Right atrium auricular region (tissue), 2 donors: Measurements from ENCODE around the gene NTNG1. TPM values are rescaled to one million over a fixed set of nuclear protein-coding genes. Genes with fewer than 3 reads are reported as not detected.

ENCODE experiments used
- DNase-seq: peaks from one replicate; pipeline ENCODE4 v3.0.0-alpha.2; 2019; ENCODE audit warnings: low spot score
- H3K27ac ChIP-seq, 2 donors: fragments of 200-600 bp; sonication (generic); 1 replicate in 1 of 2; 2 replicates in 1 of 2; pipeline ENCODE4 v1.5.1; 2016 to 2019
- H3K27me3 ChIP-seq, 2 donors: fragments of 200-600 bp; sonication (generic); one replicate each; pipeline versions ENCODE4 v1.5.1 to v1.6.0; 2017 to 2019
- H3K36me3 ChIP-seq: fragments of 200-600 bp; sonication (generic); one replicate; pipeline ENCODE4 v1.5.1; 2016
- H3K4me1 ChIP-seq, 2 donors: fragments of 200-600 bp; sonication (generic); one replicate each; pipeline versions ENCODE4 v1.5.1 to v1.6.0; 2017 to 2019
- H3K4me3 ChIP-seq, 2 donors: fragments of 200-600 bp; sonication (generic); 1 replicate in 1 of 2; 2 replicates in 1 of 2; pipeline ENCODE4 v1.5.1; 2017 to 2019; ENCODE audit warnings: mild to moderate bottlenecking in 1 of 2, moderate library complexity in 1 of 2
- H3K9me3 ChIP-seq, 2 donors: fragments of 200-600 bp; sonication (generic); one replicate each; pipeline ENCODE4 v1.5.1; 2019
- total RNA-seq, 2 donors: library from RNA; depleted of rRNA; stranded (reverse); fragments of >200 nt; gene quantifications; one replicate each; pipeline ENCODE4 v1.1.0, GENCODE V29; 2016
- TF ChIP-seq, protein P1 (sequence below), 2 donors: fragments of 200-600 bp; sonication (generic); IDR thresholded peaks; one replicate each; pipeline ENCODE4 v1.5.1; 2019; ENCODE audit warnings: antibody characterized with exemption in 2 of 2

NTNG1 gene
- total RNA-seq, 2 donors from 2014 or later, result 1.8 to 2.6 TPM

GRCh38 chr1:107432108-107432507 lies 291.3 kb downstream of the NTNG1 start:
- Histone ChIP-seq H3K36me3 (no peaks in the 10 kb centered on the region), H3K27ac (no peak overlapping the region), H3K4me3 (no peak overlapping the region), H3K4me1 (no peaks in the 10 kb centered on the region), H3K9me3 (no peaks in the 10 kb centered on the region), H3K27me3 (no peaks in the 10 kb centered on the region)
- TF ChIP-seq, protein P1, sequence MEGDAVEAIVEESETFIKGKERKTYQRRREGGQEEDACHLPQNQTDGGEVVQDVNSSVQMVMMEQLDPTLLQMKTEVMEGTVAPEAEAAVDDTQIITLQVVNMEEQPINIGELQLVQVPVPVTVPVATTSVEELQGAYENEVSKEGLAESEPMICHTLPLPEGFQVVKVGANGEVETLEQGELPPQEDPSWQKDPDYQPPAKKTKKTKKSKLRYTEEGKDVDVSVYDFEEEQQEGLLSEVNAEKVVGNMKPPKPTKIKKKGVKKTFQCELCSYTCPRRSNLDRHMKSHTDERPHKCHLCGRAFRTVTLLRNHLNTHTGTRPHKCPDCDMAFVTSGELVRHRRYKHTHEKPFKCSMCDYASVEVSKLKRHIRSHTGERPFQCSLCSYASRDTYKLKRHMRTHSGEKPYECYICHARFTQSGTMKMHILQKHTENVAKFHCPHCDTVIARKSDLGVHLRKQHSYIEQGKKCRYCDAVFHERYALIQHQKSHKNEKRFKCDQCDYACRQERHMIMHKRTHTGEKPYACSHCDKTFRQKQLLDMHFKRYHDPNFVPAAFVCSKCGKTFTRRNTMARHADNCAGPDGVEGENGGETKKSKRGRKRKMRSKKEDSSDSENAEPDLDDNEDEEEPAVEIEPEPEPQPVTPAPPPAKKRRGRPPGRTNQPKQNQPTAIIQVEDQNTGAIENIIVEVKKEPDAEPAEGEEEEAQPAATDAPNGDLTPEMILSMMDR (IDR thresholded peaks at IDR 0.05), result no peak
- DNase-seq, result no peak

DNA sequence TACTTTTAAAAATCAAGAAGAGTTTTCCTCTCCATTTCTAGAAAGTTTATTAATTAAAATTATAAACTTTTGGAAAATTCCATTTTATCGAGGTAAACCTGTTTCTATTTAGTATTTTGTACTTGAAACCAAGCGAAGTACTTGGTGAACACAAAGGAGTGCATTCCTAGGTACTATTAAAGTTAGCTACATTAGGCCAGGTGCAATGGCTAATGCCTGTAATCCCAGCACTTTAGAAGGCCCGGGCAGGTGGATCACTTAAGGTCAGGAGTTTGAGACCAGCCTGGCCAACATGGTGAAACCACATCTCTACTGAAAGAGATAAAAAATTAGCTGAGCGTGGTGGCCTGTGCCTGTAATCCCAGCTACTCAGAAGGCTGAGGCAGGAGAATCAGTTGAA lies 292.2 kb downstream of the NTNG1 start:
- no peak for DNase-seq
- TF ChIP-seq, protein P1 (IDR thresholded peaks at IDR 0.05), result no peak
- no peak overlapping the region for H3K27ac ChIP-seq

DNA sequence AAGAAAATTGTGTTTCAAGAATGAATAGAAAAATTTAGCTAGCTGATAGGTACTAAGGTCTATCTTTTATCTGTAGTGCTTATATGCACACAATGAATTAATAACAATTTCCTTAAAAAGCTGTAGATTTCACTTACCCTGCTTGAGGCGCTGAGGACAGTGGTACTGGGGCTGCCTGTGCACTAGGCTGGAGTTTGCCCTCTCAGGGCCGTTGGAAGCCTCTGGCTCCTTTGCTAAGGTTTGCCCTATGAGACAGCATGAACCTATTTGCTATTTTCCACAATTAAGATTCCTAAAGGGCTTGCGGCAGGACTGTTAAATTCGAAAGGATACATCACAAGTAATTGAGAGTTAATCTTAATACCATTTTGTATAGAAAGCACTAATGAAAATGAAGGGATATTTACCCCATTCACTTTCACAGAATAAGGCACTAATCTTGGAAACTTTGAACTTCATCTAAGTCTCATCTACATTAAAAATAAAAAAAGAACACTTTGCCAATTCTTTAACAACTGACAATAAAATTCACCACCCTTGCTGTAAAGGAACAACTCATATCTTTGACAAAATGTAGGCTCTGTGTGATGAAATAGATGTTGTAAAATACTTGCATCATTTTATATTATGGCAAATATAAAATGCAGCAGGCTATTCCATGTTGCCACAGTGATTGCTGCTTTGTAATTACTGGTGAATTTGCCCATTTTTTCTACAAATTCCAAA lies 293.0 kb downstream of the NTNG1 start:
- Histone ChIP-seq H3K27me3 (no peaks in the 10 kb centered on the region), H3K9me3 (no peaks in the 10 kb centered on the region), H3K4me1 (no peaks in the 10 kb centered on the region), H3K36me3 (no peaks in the 10 kb centered on the region), H3K27ac (no peak overlapping the region), H3K4me3 (no peak overlapping the region)
- TF ChIP-seq, protein P1 (IDR thresholded peaks at IDR 0.05), result no peak
- DNase-seq, result no peak

More for the DNA sequence above, 292.2 kb downstream of the NTNG1 start:
- Histone ChIP-seq H3K27me3 (no peaks in the 10 kb centered on the region), H3K4me1 (no peaks in the 10 kb centered on the region), H3K36me3 (no peaks in the 10 kb centered on the region), H3K9me3 (no peaks in the 10 kb centered on the region), H3K4me3 (no peak overlapping the region)

GRCh38 chr1:107434361-107434693 lies 293.5 kb downstream of the NTNG1 start:
- TF ChIP-seq, protein P1 (IDR thresholded peaks at IDR 0.05), result no peak
- Histone ChIP-seq H3K36me3 (no peaks in the 10 kb centered on the region), H3K9me3 (no peaks in the 10 kb centered on the region), H3K4me1 (no peaks in the 10 kb centered on the region), H3K4me3 (no peak overlapping the region), H3K27ac (no peak overlapping the region), H3K27me3 (no peaks in the 10 kb centered on the region)
- no peak for DNase-seq

DNA sequence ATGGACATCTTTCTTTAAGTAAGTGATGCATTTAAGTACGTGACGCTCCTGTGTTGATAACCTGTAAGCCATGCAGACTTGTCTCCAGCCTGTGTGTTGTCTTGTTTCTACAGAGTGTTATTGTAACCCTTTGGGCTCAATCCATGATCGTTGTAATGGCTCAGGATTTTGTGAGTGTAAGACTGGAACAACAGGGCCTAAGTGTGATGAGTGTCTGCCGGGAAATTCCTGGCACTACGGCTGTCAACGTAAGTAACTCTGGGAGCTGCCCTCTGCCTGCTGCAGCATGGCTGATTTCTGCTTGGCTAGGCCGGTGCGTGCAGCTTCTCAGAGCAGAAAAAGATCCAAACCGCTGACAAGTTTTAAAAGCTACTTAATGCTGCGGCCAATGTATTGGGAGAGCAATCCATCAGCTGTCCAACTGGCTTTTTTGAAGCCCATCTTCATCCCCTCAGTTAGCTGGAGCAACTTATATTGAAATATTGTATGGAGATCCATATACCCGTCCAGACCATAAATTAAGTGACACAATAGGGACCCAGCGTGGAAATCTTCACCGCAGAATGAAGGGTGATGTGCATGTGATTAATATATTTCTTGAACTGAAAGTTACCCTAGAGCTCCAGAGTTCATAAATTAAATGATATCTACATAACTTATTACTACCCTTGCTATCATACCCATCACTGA lies 295.9 kb downstream of the NTNG1 start:
- Histone ChIP-seq H3K9me3 (no peaks in the 10 kb centered on the region), H3K36me3 (no peaks in the 10 kb centered on the region), H3K27ac (no peak overlapping the region), H3K4me3 (no peak overlapping the region), H3K4me1 (no peaks in the 10 kb centered on the region), H3K27me3 (no peaks in the 10 kb centered on the region)
- no peak for DNase-seq
- TF ChIP-seq, protein P1 (IDR thresholded peaks at IDR 0.05), result no peak
